Endodermal cell (in vitro differentiated cells): ENCODE measurements around the gene TDP2. TPM values are rescaled to one million over a fixed set of nuclear protein-coding genes. Genes with fewer than 3 reads are reported as not detected.

ENCODE experiments used
- DNase-seq: peaks from one replicate; pipeline ENCODE4 v3.0.0-alpha.2; 2017
- H3K27ac ChIP-seq: 2 replicates; pipeline ENCODE4 v1.5.1; 2013; ENCODE audit warnings: mild to moderate bottlenecking, low read depth, low read length, moderate library complexity
- H3K27me3 ChIP-seq: 2 replicates; pipeline ENCODE4 v1.6.1; 2013; ENCODE audit warnings: mild to moderate bottlenecking, low read length, moderate library complexity; ENCODE audit not compliant: insufficient read depth, control insufficient read depth, poor library complexity, severe bottlenecking
- H3K36me3 ChIP-seq: 2 replicates; pipeline ENCODE4 v1.7.0; 2013; ENCODE audit warnings: mild to moderate bottlenecking, low read length, moderate library complexity; ENCODE audit not compliant: control insufficient read depth, insufficient read depth
- H3K4me1 ChIP-seq: one replicate; pipeline ENCODE4 v1.7.0; 2013; ENCODE audit warnings: low read length; ENCODE audit not compliant: control insufficient read depth, insufficient read depth
- H3K4me3 ChIP-seq: 2 replicates; pipeline ENCODE4 v1.5.1; 2013; ENCODE audit warnings: mild to moderate bottlenecking, low read length, moderate library complexity
- H3K9ac ChIP-seq: 2 replicates; pipeline ENCODE4 v1.6.1; 2013; ENCODE audit warnings: mild to moderate bottlenecking, low read length, moderate library complexity; ENCODE audit not compliant: poor library complexity, severe bottlenecking; ENCODE audit errors: extremely low read depth
- H3K9me3 ChIP-seq: 2 replicates; pipeline ENCODE4 v1.6.1; 2013; ENCODE audit warnings: mild to moderate bottlenecking, low read length, moderate library complexity; ENCODE audit not compliant: control insufficient read depth
- H3K27ac Mint-ChIP-seq: 2 replicates; pipeline ENCODE4 v1.8.0; 2020; ENCODE audit warnings: mixed read lengths
- H3K27me3 Mint-ChIP-seq: 2 replicates; pipeline ENCODE4 v1.8.0; 2021; ENCODE audit warnings: mild to moderate bottlenecking, mixed read lengths; ENCODE audit not compliant: insufficient read depth
- H3K36me3 Mint-ChIP-seq: 2 replicates; pipeline ENCODE4 v1.8.0; 2020; ENCODE audit warnings: low read depth, mixed read lengths
- H3K4me1 Mint-ChIP-seq: 2 replicates; pipeline ENCODE4 v1.8.0; 2020; ENCODE audit warnings: mixed read lengths
- H3K4me3 Mint-ChIP-seq: 2 replicates; pipeline ENCODE4 v1.8.0; 2020; ENCODE audit warnings: mild to moderate bottlenecking, moderate library complexity, mixed read lengths
- H3K9me3 Mint-ChIP-seq: 2 replicates; pipeline ENCODE4 v1.8.0; 2020; ENCODE audit warnings: mild to moderate bottlenecking, mixed read lengths
- CTCF ChIP-seq: fragments of 200-600 bp; sonication (generic); conservative IDR thresholded peaks from 2 replicates; pipeline ENCODE4 v1.5.0; 2021; ENCODE audit warnings: antibody characterized with exemption, mild to moderate bottlenecking
- WGBS, 2 experiments: methylation state at CpG; one replicate each; pipeline versions ENCODE4 v1.1.5 to v1.1.7; 2013; ENCODE audit warnings: missing lambda C conversion rate in 2 of 2, mixed read lengths in 1 of 2; ENCODE audit not compliant: insufficient coverage in 1 of 2, insufficient read length in 1 of 2; 5-methylcytosine and 5-hydroxymethylcytosine counted together
- total RNA-seq, 2 donors: library from RNA; stranded (reverse); fragmentation: NEBNext Ultra II Directional in 1 of 2; extraction: Animal tissue kit (Norgen Biotek cat#: 25700) in 1 of 2; gene quantifications; 2 replicates in 1 of 2; 3 replicates in 1 of 2; pipeline ENCODE4 v1.2.1, GENCODE V29; 2021

TDP2 gene
- total RNA-seq, 2 donors from 2014 or later: 53.0 to 54.2 TPM

GRCh38 chr6:24640166-24640565 is 26.5 kb downstream of the TDP2 start:
- H3K27ac Mint-ChIP-seq: no peak overlapping the region
- no peak overlapping the region for H3K4me3 Mint-ChIP-seq
- H3K9ac ChIP-seq: no peak overlapping the region
- peaks cover 48% of the 10 kb centered on the region for H3K27me3 ChIP-seq
- no peak for TF ChIP-seq CTCF
- no peak overlapping the region for H3K27ac ChIP-seq
- H3K4me3 ChIP-seq: no peak overlapping the region
- no peaks in the 10 kb centered on the region for H3K36me3 Mint-ChIP-seq
- no peaks in the 10 kb centered on the region for H3K4me1 Mint-ChIP-seq
- peaks cover 45% of the 10 kb centered on the region for H3K9me3 ChIP-seq
- peaks cover 42% of the 10 kb centered on the region for H3K9me3 Mint-ChIP-seq
- peaks cover 47% of the 10 kb centered on the region for H3K27me3 Mint-ChIP-seq
- no peaks in the 10 kb centered on the region for H3K36me3 ChIP-seq
- no peak for DNase-seq
- no peaks in the 10 kb centered on the region for H3K4me1 ChIP-seq
- WGBS, 2 experiments: 100% methylated on average over 1 of the region's 1 CpG; no CpG with 5 or more reads in 1 of the 2 experiments

- Mint-ChIP-seq H3K27me3 (peaks cover 31% of the 10 kb centered on the region), H3K4me3 (no peak overlapping the region)
Measured at GRCh38 chr6:24636681-24637080, 30.0 kb downstream of the TDP2 start.

GRCh38 chr6:24632573-24632972 is 34.1 kb downstream of the TDP2 start:
- peaks cover 33% of the 10 kb centered on the region for H3K4me1 Mint-ChIP-seq
- TF ChIP-seq CTCF: no peak
- no peak overlapping the region for H3K9ac ChIP-seq
- H3K27me3 ChIP-seq: peaks cover 66% of the 10 kb centered on the region
- no peak overlapping the region for H3K27ac Mint-ChIP-seq
- 30% methylated on average over 1 of the region's 1 CpG; no CpG with 5 or more reads in 1 of the 2 experiments for WGBS, 2 experiments
- H3K4me1 ChIP-seq: peaks cover 6% of the 10 kb centered on the region
- H3K36me3 ChIP-seq: no peaks in the 10 kb centered on the region
- H3K36me3 Mint-ChIP-seq: no peaks in the 10 kb centered on the region
- H3K4me3 Mint-ChIP-seq: no peak overlapping the region
- no peak overlapping the region for H3K27ac ChIP-seq
- H3K9me3 Mint-ChIP-seq: peaks cover 23% of the 10 kb centered on the region
- no peak for DNase-seq
- no peak overlapping the region for H3K4me3 ChIP-seq
- H3K27me3 Mint-ChIP-seq: peaks cover 33% of the 10 kb centered on the region
- H3K9me3 ChIP-seq: peaks cover 25% of the 10 kb centered on the region

More at GRCh38 chr6:24636681-24637080, 30.0 kb downstream of the TDP2 start:
- no peak for TF ChIP-seq CTCF
- DNase-seq: no peak
- no peaks in the 10 kb centered on the region for H3K36me3 Mint-ChIP-seq
- Histone ChIP-seq H3K36me3 (no peaks in the 10 kb centered on the region), H3K9ac (no peak overlapping the region), H3K27ac (no peak overlapping the region), H3K4me1 (peaks cover 3% of the 10 kb centered on the region), H3K4me3 (no peak overlapping the region), H3K27me3 (peaks cover 58% of the 10 kb centered on the region), H3K9me3 (peaks cover 47% of the 10 kb centered on the region)
- peaks cover 23% of the 10 kb centered on the region for H3K4me1 Mint-ChIP-seq
- peaks cover 42% of the 10 kb centered on the region for H3K9me3 Mint-ChIP-seq
- H3K27ac Mint-ChIP-seq: no peak overlapping the region
